ENCODE results near the gene TASOR.
"Not testable (repeated sequence)": the region's sequence is repeated elsewhere in the genome, so short reads cannot be mapped to it uniquely, and the experiment has no call there.

TASOR gene, protein sequence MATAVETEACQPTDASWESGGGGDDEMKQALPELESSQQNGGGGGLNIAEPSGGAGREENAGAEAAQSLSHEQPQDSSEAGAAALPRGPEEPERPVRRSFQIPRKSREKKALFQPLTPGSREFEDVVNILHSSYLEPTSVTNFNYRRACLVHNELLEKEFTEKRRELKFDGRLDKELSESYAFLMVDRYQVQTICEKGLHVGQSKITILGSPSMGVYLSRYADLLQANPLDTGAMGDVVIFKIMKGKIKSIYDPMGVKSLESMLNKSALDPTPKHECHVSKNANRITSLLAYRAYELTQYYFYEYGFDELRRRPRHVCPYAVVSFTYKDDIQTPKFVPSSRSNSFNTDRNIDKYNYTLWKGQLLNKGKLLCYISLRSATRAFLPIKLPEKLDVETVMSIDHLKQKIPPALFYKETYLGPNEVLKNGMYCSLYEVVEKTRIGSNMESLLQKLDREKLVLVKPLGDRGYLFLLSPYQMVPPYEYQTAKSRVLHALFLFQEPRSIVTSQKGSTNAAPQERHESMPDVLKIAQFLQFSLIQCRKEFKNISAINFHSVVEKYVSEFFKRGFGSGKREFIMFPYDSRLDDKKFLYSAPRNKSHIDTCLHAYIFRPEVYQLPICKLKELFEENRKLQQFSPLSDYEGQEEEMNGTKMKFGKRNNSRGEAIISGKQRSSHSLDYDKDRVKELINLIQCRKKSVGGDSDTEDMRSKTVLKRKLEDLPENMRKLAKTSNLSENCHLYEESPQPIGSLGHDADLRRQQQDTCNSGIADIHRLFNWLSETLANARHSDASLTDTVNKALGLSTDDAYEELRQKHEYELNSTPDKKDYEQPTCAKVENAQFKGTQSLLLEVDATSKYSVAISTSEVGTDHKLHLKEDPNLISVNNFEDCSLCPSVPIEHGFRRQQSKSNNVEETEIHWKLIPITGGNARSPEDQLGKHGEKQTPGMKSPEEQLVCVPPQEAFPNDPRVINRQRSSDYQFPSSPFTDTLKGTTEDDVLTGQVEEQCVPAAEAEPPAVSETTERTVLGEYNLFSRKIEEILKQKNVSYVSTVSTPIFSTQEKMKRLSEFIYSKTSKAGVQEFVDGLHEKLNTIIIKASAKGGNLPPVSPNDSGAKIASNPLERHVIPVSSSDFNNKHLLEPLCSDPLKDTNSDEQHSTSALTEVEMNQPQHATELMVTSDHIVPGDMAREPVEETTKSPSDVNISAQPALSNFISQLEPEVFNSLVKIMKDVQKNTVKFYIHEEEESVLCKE (N-terminal part only)

GRCh38 chr3:56683122-56683817, at the start of gene TASOR:
Gene TASOR, minus strand, starts transcription at chr3:56683265. Its CDS starts 259 bp downstream, at chr3:56683006.
- peak; percentile 92 to 94 for DNase-seq
- no peak for TF ChIP-seq GATA1 (IDR thresholded peaks at IDR 0.05; ENCODE audit: low read depth, low read length)
- TF ChIP-seq POLR2A (IDR thresholded peaks at IDR 0.05; ENCODE audit: low read length), result peak; percentile 23

DNA sequence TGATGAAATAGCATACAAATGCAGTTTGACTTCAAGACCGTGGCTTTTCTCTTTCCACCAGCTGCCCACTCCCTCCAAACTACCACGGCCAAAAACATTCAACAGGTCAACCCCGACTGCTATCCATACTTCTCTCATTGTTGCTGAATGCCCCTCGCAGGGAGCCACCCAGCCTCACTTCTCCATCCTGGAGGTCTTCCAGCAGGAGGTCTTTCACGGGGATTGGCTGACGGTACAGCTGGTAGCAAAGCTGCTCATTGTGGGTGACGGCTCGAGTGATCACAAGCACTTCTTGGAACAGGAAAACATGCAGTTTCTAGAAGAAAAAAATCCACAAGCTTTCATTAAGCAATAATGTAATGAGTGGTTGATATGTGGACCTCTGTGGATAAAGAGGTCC, 49.0 kb upstream of the TASOR start:
- TF ChIP-seq POLR2A (IDR thresholded peaks at IDR 0.05; ENCODE audit: low read length) (no peak), GATA1 (IDR thresholded peaks at IDR 0.05; ENCODE audit: low read depth, low read length) (no peak)
- no peak for DNase-seq

GRCh38 chr3:56725175-56725574, 42.1 kb upstream of the TASOR start:
- DNase-seq, result no peak
- TF ChIP-seq GATA1 (IDR thresholded peaks at IDR 0.05; ENCODE audit: low read depth, low read length), result no peak
- TF ChIP-seq POLR2A (IDR thresholded peaks at IDR 0.05; ENCODE audit: low read length), result no peak

- no peak for TF ChIP-seq POLR2A (IDR thresholded peaks at IDR 0.05; ENCODE audit: low read length)
- no peak for TF ChIP-seq GATA1 (IDR thresholded peaks at IDR 0.05; ENCODE audit: low read depth, low read length)
- no peak for DNase-seq
These were observed 41.6 kb upstream of the TASOR start for GRCh38 chr3:56724676-56725075.

GRCh38 chr3:56720849-56721248, 37.8 kb upstream of the TASOR start:
- TF ChIP-seq GATA1 (IDR thresholded peaks at IDR 0.05; ENCODE audit: low read depth, low read length), result no peak
- no peak for TF ChIP-seq POLR2A (IDR thresholded peaks at IDR 0.05; ENCODE audit: low read length)

DNA sequence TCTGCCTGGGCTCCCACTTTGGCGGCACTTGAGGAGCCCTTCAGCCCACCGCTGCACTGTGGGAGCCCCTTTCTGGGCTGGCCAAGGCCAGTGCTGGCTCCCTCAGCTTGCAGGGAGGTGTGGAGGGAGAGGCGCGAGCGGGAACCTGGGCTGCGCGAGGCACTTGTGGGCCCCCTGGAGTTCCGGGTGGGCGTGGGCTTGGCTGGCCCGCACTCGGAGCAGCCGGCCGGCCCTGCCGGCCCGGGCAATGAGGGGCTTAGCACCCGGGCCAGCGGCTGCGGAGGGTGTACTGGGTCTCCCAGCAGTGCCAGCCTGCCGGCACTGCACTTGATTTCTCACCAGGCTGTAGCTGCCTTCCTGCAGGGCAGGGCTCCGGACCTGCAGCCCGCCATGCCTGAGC, 35.7 kb upstream of the TASOR start:
- not testable (repeated sequence) for DNase-seq

More at GRCh38 chr3:56720849-56721248, 37.8 kb upstream of the TASOR start:
- DNase-seq, result no peak

DNA sequence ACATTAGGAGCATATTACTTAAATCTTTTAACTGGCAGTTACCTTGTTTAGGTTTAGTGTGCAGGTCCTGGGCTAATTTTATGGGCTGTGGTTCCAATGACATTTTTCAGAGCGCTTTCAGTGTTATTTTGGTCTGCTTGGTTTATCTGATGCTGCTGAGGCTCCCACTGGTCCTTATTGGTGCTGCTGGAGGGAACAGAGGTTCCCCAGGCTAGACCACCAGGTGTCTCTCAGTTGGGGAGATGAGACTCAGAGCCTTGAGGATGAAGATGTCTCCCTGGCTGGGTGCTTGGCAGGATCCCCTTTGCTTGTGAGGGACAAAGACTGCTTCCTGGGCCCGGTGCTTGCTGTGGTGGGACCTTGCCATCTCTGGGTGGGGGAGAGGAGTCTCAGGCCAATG, 28.3 kb upstream of the TASOR start:
- TF ChIP-seq GATA1 (IDR thresholded peaks at IDR 0.05; ENCODE audit: low read depth, low read length) (no peak), POLR2A (IDR thresholded peaks at IDR 0.05; ENCODE audit: low read length) (no peak)
- DNase-seq, result no peak

DNA sequence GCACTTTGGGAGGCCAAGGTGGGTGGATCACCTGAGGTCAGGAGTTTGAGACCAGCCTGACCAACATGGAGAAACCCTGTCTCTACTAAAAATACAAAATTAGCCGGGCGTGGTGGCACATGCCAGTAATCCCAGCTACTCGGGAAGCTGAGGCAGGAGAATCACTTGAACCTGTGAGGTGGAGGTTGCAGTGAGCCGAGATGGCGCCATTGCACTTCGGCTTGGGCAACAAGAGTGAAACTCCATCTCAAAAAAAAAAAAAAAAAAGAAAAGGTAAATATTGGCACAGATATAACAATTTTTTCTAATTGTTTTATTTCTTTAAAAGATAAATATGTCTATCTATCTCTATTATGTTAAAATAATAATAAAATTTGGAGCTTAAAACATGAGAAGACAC, 24.3 kb upstream of the TASOR start:
- not testable (repeated sequence) for DNase-seq

DNA sequence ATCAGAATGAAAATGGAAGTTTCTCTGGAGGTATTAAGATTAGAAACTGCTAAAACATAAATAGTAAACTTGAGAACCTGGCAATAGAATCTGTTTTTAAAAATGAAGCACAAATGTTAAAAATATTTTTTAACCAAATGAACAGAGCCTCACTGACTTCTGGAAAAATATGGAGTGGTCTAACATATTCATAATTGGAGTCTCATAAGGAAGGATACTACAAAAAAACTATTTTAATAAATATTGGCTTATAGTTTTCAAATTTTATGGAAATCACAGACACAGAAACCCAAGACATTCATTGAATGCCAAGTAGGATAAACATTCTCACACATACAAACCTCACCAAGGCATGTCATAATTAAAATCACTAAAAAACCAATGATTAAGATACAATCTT, 23.6 kb upstream of the TASOR start:
- TF ChIP-seq GATA1 (IDR thresholded peaks at IDR 0.05; ENCODE audit: low read depth, low read length), result no peak
- TF ChIP-seq POLR2A (IDR thresholded peaks at IDR 0.05; ENCODE audit: low read length), result no peak
- DNase-seq, result no peak

- DNase-seq, result no peak
- TF ChIP-seq GATA1 (IDR thresholded peaks at IDR 0.05; ENCODE audit: low read depth, low read length) (no peak), POLR2A (IDR thresholded peaks at IDR 0.05; ENCODE audit: low read length) (no peak)
These were observed 21.6 kb upstream of the TASOR start for GRCh38 chr3:56704706-56705105.

DNA sequence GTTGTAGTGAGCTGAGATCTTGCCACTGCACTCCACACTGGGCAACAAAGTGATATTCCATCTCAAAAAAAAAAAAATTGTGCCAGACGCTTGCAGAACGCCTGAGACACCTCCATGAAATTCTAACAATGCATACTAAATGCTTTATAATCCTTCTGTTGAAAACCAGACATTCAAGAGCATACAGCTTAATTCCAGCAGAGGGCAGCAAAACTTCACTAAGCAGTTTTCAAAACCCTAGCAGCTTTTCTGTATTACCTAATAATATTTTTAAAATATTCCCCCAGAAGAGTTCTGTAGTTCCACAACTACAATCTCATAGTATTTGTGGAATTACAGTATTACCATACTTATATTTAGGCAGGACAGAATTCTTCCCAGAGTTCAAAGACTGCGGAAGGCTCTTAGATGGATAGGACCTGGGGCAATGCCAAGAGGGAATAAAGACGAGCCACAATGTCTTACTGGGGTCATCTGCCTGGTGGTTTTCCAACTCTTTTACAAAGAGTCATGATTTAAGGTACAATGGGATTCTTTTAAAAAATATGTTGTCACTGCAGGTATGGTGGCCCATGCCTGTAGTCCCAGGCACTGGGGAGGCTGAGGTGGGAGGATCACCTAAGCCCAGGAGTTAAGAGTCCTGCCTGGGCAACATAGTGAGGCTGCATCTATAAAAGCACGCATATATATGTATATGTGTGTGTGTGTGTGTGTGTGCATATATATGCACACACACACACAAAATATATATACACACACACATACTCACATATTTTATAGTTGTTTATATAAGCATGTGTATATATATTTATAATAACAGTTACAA, 19.6 kb upstream of the TASOR start:
- peak; percentile 64 to 76 for DNase-seq

GRCh38 chr3:56700151-56700550, 17.1 kb upstream of the TASOR start:
- DNase-seq, result no peak
- TF ChIP-seq POLR2A (IDR thresholded peaks at IDR 0.05; ENCODE audit: low read length), result no peak
- TF ChIP-seq GATA1 (IDR thresholded peaks at IDR 0.05; ENCODE audit: low read depth, low read length), result no peak

More for the DNA sequence above, 19.6 kb upstream of the TASOR start:
- no peak for TF ChIP-seq POLR2A (IDR thresholded peaks at IDR 0.05; ENCODE audit: low read length)
